Osteoblast (primary cell): ENCODE measurements around the gene CLDN7. TPM values are rescaled to one million over a fixed set of nuclear protein-coding genes. Genes with fewer than 3 reads are reported as not detected.
A peak's percentile ranks its signal among the peaks of the same experiment; 100 is the strongest.

Experiments used
- DNase-seq: peaks from one replicate; pipeline ENCODE4 v3.0.0; 2011; ENCODE audit warnings: low spot score, mixed read lengths; ENCODE audit not compliant: insufficient read length; ENCODE audit errors: missing footprints
- H2AFZ ChIP-seq: 2 replicates; pipeline ENCODE4 v1.6.0; 2011; ENCODE audit warnings: mild to moderate bottlenecking, low read length
- H3K27ac ChIP-seq: 2 replicates; pipeline ENCODE4 v1.5.1; 2011; ENCODE audit warnings: mild to moderate bottlenecking, low read depth, low read length, moderate library complexity
- H3K27me3 ChIP-seq: 2 replicates; pipeline ENCODE4 v1.6.0; 2012; ENCODE audit warnings: mild to moderate bottlenecking, control low read depth, inconsistent platforms, low read length, moderate library complexity; ENCODE audit not compliant: insufficient read depth
- H3K36me3 ChIP-seq: 2 replicates; pipeline ENCODE4 v1.5.1; 2011; ENCODE audit warnings: mild to moderate bottlenecking, low read length, control low read depth, moderate library complexity; ENCODE audit not compliant: insufficient read depth
- H3K4me1 ChIP-seq: 2 replicates; pipeline ENCODE4 v1.5.1; 2011; ENCODE audit warnings: mild to moderate bottlenecking, low read length, control low read depth, moderate library complexity; ENCODE audit not compliant: insufficient read depth
- H3K4me2 ChIP-seq: 2 replicates; pipeline ENCODE4 v1.6.0; 2011; ENCODE audit warnings: mild to moderate bottlenecking, low read length; ENCODE audit not compliant: insufficient read depth
- H3K4me3 ChIP-seq: fragments of 200-600 bp; sonication (generic); 3 replicates; pipeline ENCODE4 v1.5.1; 2012; ENCODE audit warnings: mild to moderate bottlenecking, low read length, inconsistent platforms; ENCODE audit not compliant: insufficient read depth
- H3K79me2 ChIP-seq: 2 replicates; pipeline ENCODE4 v1.6.0; 2012; ENCODE audit warnings: mild to moderate bottlenecking, low read length, control low read depth, inconsistent platforms; ENCODE audit not compliant: insufficient read depth
- H3K9me3 ChIP-seq: 2 replicates; pipeline ENCODE4 v1.5.1; 2011; ENCODE audit warnings: low read depth, low read length, control low read depth
- H4K20me1 ChIP-seq: 2 replicates; pipeline ENCODE4 v1.6.0; 2012; ENCODE audit warnings: mild to moderate bottlenecking, low read length, control low read depth; ENCODE audit not compliant: insufficient read depth
- CTCF ChIP-seq: IDR thresholded peaks from 2 replicates; pipeline ENCODE4 v1.5.1; 2011; ENCODE audit warnings: mild to moderate bottlenecking, low read depth, low read length, moderate library complexity; ENCODE audit errors: extremely low read depth
- total RNA-seq: library from RNA; depleted of rRNA; stranded (reverse); fragments of >200 nt; gene quantifications from 2 replicates; pipeline ENCODE4 v1.2.3, GENCODE V29; 2012

Gene CLDN7
- total RNA-seq, 1 donor: 0.36 TPM

- Histone ChIP-seq H3K27ac (peak within 1 kb of the TSS; percentile 84), H3K4me1 (peaks cover 48% of the 10 kb centered on the region), H3K27me3 (no peaks in the 10 kb centered on the region), H3K9me3 (no peaks in the 10 kb centered on the region), H2AFZ (peak within 1 kb of the TSS; percentile 31), H4K20me1 (peaks cover 34% of the 10 kb centered on the region), H3K36me3 (peaks cover 50% of the 10 kb centered on the region), H3K4me2 (peak within 1 kb of the TSS; percentile 98), H3K79me2 (peaks cover 81% of the 10 kb centered on the region), H3K4me3 (peak within 1 kb of the TSS; percentile 96)
- DNase-seq: peak; percentile 100
- TF ChIP-seq CTCF: no peak
Measured at GRCh38 chr17:7239091-7240027, 22.9 kb downstream of the CLDN7 start, which contains the start of gene PHF23. TSS of gene PHF23 (minus strand) at chr17:7239457. CDS start at chr17:7239279, 178 bp downstream.

- Histone ChIP-seq H3K4me2 (peak overlapping the region; percentile 69), H4K20me1 (peaks cover 34% of the 10 kb centered on the region), H3K4me3 (peak overlapping the region; percentile 96), H3K79me2 (peaks cover 81% of the 10 kb centered on the region), H3K9me3 (no peaks in the 10 kb centered on the region), H3K27me3 (no peaks in the 10 kb centered on the region), H3K4me1 (peaks cover 46% of the 10 kb centered on the region), H3K27ac (peak overlapping the region; percentile 75), H2AFZ (no peak overlapping the region), H3K36me3 (peaks cover 42% of the 10 kb centered on the region)
- TF ChIP-seq CTCF: no peak
- peak; percentile 89 for DNase-seq
Measured at GRCh38 chr17:7238420-7239090, 23.7 kb downstream of the CLDN7 start.

GRCh38 chr17:7237761-7238419, 24.4 kb downstream of the CLDN7 start:
- H3K27ac ChIP-seq: peak overlapping the region; percentile 17
- peaks cover 44% of the 10 kb centered on the region for H3K4me1 ChIP-seq
- no peak overlapping the region for H2AFZ ChIP-seq
- DNase-seq: peak; percentile 93
- H3K4me3 ChIP-seq: peak overlapping the region; percentile 96
- H3K4me2 ChIP-seq: peak overlapping the region; percentile 78
- TF ChIP-seq CTCF: no peak
- H3K36me3 ChIP-seq: peaks cover 42% of the 10 kb centered on the region
- H4K20me1 ChIP-seq: peaks cover 34% of the 10 kb centered on the region
- H3K9me3 ChIP-seq: no peaks in the 10 kb centered on the region
- H3K79me2 ChIP-seq: peaks cover 83% of the 10 kb centered on the region
- H3K27me3 ChIP-seq: no peaks in the 10 kb centered on the region
